Breast epithelium (tissue), 4 donors: Measurements from ENCODE around the gene PLEKHG4B. TPM values are rescaled to one million over a fixed set of nuclear protein-coding genes. Genes with fewer than 3 reads are reported as not detected.

Experiments
- DNase-seq, 2 donors: peaks; one replicate each; pipeline ENCODE4 v3.0.0-alpha.2; 2019; ENCODE audit warnings: low spot score in 2 of 2
- H3K27ac ChIP-seq, 2 donors: fragments of 200-600 bp; sonication (generic) in 1 of 2; one replicate each; pipeline ENCODE4 v1.5.1; 2016 to 2019; ENCODE audit warnings: mild to moderate bottlenecking in 1 of 2
- H3K27me3 ChIP-seq, 2 donors: fragments of 200-600 bp; sonication (generic) in 1 of 2; one replicate each; pipeline versions ENCODE4 v1.5.1 to v1.6.0; 2017 to 2019; ENCODE audit warnings: control low read depth in 1 of 2, mild to moderate bottlenecking in 1 of 2
- H3K36me3 ChIP-seq: fragments of 200-600 bp; one replicate; pipeline ENCODE4 v1.5.1; 2019
- H3K4me1 ChIP-seq, 2 donors: fragments of 200-600 bp; sonication (generic); one replicate each; pipeline ENCODE4 v1.5.1; 2016 to 2019; ENCODE audit warnings: control low read depth in 1 of 2
- H3K4me3 ChIP-seq, 3 donors: fragments of 200-600 bp; sonication (generic); 1 replicate in 2 of 3; 2 replicates in 1 of 3; pipeline ENCODE4 v1.5.1; 2016 to 2019; ENCODE audit warnings: mild to moderate bottlenecking in 3 of 3, moderate library complexity in 2 of 3
- H3K9me3 ChIP-seq, 2 donors: fragments of 200-600 bp; sonication (generic) in 1 of 2; one replicate each; pipeline ENCODE4 v1.5.1; 2016 to 2019; ENCODE audit warnings: control low read depth in 1 of 2
- CTCF ChIP-seq, 3 donors: fragments of 450-650 bp; IDR thresholded peaks; one replicate each; pipeline ENCODE4 v1.5.1; 2016 to 2017; ENCODE audit warnings: antibody characterized with exemption in 3 of 3, mild to moderate bottlenecking in 3 of 3, moderate library complexity in 3 of 3
- POLR2A ChIP-seq: fragments of 450-650 bp; IDR thresholded peaks from one replicate; pipeline ENCODE4 v1.6.1; 2016; ENCODE audit warnings: antibody characterized with exemption, mild to moderate bottlenecking, moderate library complexity
- POLR2AphosphoS5 ChIP-seq, 3 donors: sonication (generic); formaldehyde crosslinking; IDR thresholded peaks; one replicate each; pipeline ENCODE4 v1.6.1; 2017; ENCODE audit warnings: antibody characterized with exemption in 3 of 3
- intact Hi-C: fragments of 100-400 bp; cut with DNase I; formaldehyde crosslinking; loops from one replicate; pipeline ENCODE4 v1.15.1; 2023; ENCODE audit warnings: low total_unique reads
- total RNA-seq, 3 donors: library from RNA; depleted of rRNA; stranded (reverse); fragments of >200 nt; gene quantifications; one replicate each; pipeline ENCODE4 v1.1.0, GENCODE V29; 2016

Gene PLEKHG4B
- total RNA-seq, 3 donors from 2014 or later: 4.3 to 5.4 TPM; not detected in 1

DNA sequence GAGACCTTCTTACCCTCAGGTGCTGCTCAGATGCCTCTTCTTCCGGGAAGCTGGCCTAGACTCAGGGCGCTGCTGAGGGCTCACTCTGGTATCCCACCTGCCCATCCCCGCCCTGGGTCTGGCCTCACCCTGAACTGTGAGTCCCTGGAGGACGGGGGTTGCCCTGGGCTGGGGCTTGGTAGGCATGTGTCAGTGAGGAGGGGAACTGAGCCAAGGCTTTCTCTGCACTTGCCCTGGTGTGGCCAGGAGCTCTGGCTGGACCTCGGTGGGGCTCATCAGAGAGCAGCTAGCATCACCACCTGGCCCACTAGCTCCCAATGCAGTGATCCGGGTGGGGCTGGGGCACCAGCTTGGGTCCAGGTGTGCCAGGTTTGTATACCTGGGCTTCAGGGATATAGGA is 15.6 kb downstream of the PLEKHG4B start:
- intact Hi-C loops: no loop called here
- Histone ChIP-seq H3K9me3 (no peaks in the 10 kb centered on the region), H3K36me3 (no peaks in the 10 kb centered on the region), H3K27me3 (no peaks in the 10 kb centered on the region), H3K4me1 (no peaks in the 10 kb centered on the region), H3K27ac (no peak overlapping the region), H3K4me3 (no peak overlapping the region)
- TF ChIP-seq POLR2A: no peak
- TF ChIP-seq POLR2AphosphoS5 (IDR thresholded peaks at IDR 0.05): no peak
- no peak for TF ChIP-seq CTCF (IDR thresholded peaks at IDR 0.05)
- no peak for DNase-seq

- no peak for DNase-seq
- no peak overlapping the region for H3K4me3 ChIP-seq
- intact Hi-C loops: no loop called here
- no peak overlapping the region for H3K27ac ChIP-seq
- no peaks in the 10 kb centered on the region for H3K27me3 ChIP-seq
- TF ChIP-seq POLR2AphosphoS5 (IDR thresholded peaks at IDR 0.05) (no peak), CTCF (IDR thresholded peaks at IDR 0.05) (no peak), POLR2A (no peak)
- no peaks in the 10 kb centered on the region for H3K9me3 ChIP-seq
- no peaks in the 10 kb centered on the region for H3K36me3 ChIP-seq
- H3K4me1 ChIP-seq: no peaks in the 10 kb centered on the region
Measured at GRCh38 chr5:109826-110225, 17.9 kb downstream of the PLEKHG4B start.

- Histone ChIP-seq H3K36me3 (no peaks in the 10 kb centered on the region), H3K4me3 (no peak overlapping the region), H3K4me1 (no peaks in the 10 kb centered on the region), H3K27me3 (no peaks in the 10 kb centered on the region), H3K27ac (no peak overlapping the region), H3K9me3 (no peaks in the 10 kb centered on the region)
- intact Hi-C loops: no loop called here
- TF ChIP-seq POLR2AphosphoS5 (IDR thresholded peaks at IDR 0.05) (no peak), POLR2A (no peak), CTCF (IDR thresholded peaks at IDR 0.05) (no peak)
- no peak for DNase-seq
Measured at GRCh38 chr5:110270-110888, 18.4 kb downstream of the PLEKHG4B start.

DNA sequence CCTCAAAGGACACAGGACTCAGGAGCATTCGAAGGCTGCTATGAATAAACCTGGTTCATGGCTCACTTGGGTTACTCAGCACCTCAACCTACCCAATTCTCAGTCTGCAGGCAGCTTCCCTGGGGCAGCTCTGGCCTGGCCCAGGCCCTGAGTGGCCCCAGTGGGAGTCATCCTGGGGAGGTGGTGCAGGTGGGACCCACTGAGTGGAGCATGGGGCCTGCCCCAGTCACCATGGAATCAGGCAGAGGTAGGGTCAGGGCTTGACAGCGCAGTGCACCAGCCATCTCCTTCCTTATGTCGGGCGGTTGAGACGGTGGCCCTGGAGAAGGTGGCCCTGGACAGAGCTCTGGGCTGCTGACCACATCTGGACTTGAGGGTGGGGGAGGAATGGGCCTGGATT is 19.2 kb downstream of the PLEKHG4B start:
- H3K27me3 ChIP-seq: no peaks in the 10 kb centered on the region
- no peaks in the 10 kb centered on the region for H3K36me3 ChIP-seq
- no peak overlapping the region for H3K27ac ChIP-seq
- no peak for DNase-seq
- no peaks in the 10 kb centered on the region for H3K9me3 ChIP-seq
- no peaks in the 10 kb centered on the region for H3K4me1 ChIP-seq
- no peak for TF ChIP-seq POLR2AphosphoS5 (IDR thresholded peaks at IDR 0.05)
- TF ChIP-seq CTCF (IDR thresholded peaks at IDR 0.05): no peak
- intact Hi-C loops: no loop called here
- H3K4me3 ChIP-seq: no peak overlapping the region

DNA sequence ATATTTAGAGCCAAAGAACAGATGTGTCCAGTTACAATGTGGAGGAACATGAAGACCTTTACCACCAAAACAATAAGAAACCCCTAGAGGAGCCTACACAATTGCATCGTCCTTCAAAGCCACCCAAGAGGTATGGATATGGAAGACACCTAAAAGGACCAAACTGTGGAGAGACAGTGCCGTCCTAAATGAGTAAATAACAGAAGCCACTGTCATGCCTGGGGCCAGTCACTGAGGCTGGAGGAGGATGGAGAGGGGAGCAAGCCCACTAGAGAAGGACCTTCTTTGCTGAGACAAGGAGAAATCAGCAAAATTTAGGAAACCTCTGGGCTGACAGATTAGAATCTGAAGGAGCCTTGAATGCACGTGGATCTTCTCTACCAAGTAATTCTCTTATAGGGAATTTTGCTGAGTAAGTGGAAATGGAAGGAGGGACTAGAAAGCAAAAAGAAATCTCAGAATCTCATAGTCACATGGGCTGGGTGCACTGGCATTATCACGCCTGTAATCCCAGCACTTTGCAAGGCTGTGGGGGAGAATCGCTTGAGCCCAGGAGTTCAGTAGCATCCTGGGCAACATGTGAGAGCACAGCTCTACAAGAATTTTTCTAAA is 27.6 kb downstream of the PLEKHG4B start:
- H3K27me3 ChIP-seq: no peaks in the 10 kb centered on the region
- no peak overlapping the region for H3K27ac ChIP-seq
- H3K9me3 ChIP-seq: peaks cover 6% of the 10 kb centered on the region in 2 donors
- no peak for DNase-seq
- H3K4me1 ChIP-seq: no peaks in the 10 kb centered on the region
- no peaks in the 10 kb centered on the region for H3K36me3 ChIP-seq
- intact Hi-C loops: no loop called here
- no peak for TF ChIP-seq CTCF (IDR thresholded peaks at IDR 0.05)
- TF ChIP-seq POLR2A: no peak
- no peak for TF ChIP-seq POLR2AphosphoS5 (IDR thresholded peaks at IDR 0.05)
- H3K4me3 ChIP-seq: no peak overlapping the region
